ENCODE data around the gene ITGA6.

Gene ITGA6

DNA sequence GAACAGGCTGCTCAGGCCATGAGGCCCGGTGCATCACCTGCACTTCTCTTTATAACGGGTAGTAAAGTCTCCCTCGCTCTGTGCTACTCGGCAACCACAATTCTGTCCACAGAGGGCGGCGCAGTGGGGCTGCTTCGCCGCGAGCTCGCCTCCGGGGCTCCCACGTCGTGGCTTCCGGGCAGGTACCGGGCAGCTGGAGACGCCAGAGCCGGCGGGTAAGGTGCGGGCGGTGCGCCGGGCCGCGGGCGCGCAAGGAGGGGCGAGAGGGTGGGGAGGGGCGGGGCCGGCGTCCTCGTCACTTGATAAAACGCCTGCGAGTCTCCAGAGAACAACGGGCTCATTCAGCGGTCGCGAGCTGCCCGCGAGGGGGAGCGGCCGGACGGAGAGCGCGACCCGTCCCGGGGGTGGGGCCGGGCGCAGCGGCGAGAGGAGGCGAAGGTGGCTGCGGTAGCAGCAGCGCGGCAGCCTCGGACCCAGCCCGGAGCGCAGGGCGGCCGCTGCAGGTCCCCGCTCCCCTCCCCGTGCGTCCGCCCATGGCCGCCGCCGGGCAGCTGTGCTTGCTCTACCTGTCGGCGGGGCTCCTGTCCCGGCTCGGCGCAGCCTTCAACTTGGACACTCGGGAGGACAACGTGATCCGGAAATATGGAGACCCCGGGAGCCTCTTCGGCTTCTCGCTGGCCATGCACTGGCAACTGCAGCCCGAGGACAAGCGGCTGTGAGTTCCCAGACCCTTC lies at the start of gene ITGA6:
TSS of gene ITGA6 (plus strand) at position 331 of the 734 bp plus-strand sequence.
- FAIRE-seq, result no peak

DNA sequence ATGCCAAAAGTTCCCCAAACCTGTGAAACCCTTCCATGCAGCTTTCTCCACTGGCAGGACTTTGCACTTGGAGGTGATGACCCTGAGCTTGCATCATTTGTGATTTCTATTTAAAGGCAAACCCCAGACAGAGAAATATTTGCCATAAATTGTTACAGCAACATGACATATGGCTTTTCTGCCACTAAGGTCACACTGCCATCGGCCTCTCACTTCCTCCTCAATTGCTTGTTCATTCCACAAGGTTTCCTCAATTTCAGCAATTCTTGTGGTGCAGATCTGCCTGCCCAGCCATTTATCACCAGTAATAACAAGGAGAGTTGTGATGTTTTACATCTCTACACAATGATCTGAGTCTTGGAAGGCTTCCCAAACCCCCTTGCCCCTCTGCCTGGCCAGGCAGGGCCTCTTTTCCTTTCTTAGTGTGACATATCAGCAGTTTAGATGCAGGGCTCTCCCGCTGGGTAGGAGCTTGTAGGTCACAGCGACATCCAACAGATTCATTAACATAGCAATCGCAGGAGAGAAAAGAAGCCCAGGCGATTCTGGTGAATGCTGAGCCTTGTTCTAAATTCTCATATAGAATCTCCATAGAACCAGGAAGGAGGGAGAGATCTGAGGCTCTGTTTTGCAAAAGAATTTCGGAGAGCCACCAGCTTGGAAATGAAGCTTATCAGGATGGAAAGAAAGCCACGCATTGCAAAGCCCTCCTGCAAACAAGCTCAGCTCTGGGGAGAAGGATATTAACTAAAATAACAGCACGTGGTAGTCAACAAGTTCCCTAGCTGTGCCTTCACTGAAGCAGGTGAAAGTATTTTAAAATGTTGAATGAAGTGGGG lies 46.7 kb upstream of the ITGA6 start:
- no peak for FAIRE-seq

DNA sequence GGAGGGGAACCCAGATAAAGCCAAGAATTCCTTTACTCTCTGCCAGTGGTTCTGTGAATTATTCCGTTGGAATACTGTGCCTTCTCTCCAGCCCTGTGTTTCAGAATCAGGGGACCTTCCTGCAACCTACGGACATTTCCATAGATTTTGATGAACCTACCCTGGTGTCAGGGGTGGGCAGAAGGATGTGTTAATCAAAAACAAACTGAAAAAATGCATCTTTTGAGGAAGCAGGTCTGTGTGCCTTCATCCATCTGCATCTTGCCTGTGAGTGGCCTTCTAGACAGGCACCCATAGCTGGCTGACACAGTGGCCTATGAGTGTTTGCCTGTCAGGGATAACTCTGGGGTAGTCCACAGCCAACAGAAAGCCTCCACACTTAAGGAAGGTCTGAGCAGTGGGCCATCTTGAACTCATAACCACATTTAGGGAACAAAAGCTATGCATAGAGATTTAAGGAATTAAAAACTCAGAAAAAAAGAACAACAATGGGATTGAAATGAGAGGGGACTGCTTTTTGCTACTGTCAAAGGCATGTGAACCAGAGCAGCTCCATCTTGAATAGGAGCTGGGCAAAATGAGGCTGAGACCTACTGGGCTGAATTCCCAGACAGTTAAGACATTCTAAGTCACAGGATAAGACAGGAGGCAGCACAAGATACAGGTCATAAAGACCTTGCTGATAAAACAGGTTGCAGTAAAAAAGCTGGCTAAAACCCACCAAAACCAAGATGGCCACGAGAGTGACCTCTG lies 45.9 kb upstream of the ITGA6 start:
- FAIRE-seq, result no peak

GRCh38 chr2:172387361-172387760 lies 40.0 kb upstream of the ITGA6 start:
- FAIRE-seq, result no peak

DNA sequence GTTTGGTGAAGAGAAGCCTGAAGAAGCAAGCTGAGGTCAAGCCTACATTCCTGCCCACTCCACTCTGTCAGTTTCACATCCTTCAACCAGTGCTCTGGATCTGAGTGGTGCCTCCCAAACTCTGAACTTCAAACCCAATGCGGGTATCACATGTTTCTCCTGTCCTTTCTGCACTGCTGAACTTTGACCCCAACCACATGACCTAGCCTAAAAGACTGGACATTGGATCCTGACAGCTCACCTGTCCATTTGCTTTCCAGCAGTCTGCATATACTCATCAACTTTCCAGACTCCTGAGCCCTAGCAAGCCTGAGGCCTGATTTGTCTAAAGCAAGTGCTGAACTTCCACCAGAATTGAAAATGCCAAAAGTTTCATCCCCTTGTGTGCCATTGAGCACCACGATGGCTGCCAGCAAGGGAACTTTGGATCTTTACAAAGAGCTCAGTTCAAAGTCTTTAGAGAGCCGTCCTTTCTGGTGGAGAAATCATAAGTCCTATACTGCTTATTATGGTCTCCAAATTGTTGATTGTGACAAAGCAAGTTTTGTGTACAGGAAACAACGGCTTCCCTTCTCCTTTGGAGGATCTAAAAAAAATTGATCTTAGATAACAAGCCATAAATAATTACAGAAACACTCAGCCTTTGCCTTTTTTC lies 37.6 kb upstream of the ITGA6 start:
- no peak for FAIRE-seq

DNA sequence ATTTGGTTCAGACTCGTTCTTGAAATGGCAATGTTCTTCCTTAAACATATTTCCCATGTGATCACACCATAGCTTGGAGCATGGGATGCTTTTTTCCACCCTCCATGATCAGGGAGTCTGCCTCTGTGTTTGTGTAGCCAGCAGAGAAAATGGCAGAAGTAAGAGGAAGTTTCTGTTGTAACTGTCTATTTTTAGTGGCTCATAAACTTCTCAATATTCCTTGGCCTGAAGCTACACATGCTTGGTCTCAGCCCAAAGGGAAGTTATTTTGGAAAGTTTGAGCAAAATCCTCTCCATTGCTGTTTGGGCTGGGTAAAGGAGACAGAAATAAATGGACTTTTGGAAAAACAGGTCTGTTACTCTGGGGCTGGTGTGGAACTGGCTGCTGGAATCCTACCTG lies 33.4 kb upstream of the ITGA6 start:
- no peak for FAIRE-seq

DNA sequence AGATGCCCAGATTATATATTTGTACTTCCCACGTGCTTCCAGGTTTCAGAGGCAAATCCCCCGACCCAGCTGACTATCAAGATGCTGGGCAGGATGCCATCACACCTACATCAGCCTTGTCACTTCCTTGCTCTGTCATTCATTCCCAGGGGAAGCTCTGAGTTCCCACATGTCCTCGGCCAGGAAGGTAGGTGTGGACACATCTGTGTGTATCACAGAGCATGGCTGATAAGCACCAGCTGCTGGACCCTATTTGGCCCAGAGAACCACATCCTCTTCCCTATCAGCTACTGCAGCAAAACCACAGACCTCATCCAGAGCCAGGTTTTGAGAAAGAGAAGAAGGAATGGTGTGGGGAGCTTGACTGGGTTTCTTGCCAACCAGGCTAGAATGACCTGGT lies 31.9 kb upstream of the ITGA6 start:
- FAIRE-seq, result no peak

- FAIRE-seq, result no peak
Measured at GRCh38 chr2:172397148-172397834, 30.1 kb upstream of the ITGA6 start.

DNA sequence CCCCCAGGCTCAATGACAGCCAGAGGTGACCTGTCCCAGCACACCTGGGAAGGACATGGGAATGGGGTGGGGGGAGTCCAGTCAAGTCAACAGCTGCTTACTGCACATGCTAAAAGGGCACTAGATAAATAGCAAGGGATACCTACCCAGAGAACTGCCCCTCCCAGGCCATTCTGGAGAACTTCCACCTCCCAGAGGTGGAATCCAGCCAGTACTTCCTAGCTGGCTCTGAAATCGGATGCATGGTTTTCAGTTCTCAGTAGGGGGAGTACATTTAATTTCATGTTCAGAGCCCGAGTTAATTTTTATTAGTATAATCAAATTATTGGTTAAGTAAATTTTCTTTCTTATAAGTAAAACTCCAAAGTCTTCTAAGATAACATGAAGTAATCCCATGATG lies 28.9 kb upstream of the ITGA6 start:
- no peak for FAIRE-seq

GRCh38 chr2:172399765-172400164 lies 27.6 kb upstream of the ITGA6 start:
- FAIRE-seq, result no peak

DNA sequence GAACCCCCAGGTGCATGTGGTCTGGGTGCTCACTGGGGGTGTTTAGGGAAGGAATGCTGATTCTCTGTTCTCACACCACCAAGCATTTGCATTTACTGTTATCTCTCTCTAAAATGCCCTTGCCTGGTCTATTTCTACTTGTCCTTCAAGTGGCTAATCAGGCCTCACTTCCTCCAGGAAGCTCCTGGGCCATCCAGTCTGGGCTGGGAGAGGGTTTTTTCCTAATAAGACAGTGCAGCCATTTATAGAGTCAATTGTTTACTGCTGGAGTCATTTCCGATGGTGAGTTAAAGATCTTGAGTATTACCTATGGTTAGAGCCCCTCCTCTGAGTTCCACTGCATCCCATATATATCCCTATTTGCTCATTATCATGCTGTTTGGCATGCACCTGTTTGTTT lies 25.2 kb upstream of the ITGA6 start:
- no peak for FAIRE-seq

DNA sequence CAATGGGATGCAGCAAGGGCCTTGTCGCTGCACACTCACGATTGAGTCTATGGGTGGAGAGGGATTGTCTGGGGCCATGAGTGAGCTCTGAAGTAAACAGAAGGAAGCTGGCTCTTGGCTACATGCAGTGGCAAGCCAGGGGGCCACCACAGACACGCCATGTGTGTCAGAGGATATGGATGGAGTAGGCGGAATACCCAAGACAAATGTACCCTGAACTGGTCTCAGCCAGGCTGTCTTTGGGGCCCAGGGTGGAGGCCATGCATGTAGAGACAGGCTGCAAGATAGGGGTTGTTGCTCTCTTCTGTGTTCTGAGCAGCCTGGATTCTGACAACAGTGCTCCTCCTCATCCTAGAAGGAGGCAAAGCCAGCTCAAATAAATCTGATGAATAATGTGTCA lies 24.0 kb upstream of the ITGA6 start:
- no peak for FAIRE-seq

GRCh38 chr2:172403881-172404468 lies 23.4 kb upstream of the ITGA6 start:
- FAIRE-seq, result no peak

- FAIRE-seq, result no peak
Measured at GRCh38 chr2:172404824-172405223, 22.6 kb upstream of the ITGA6 start.

DNA sequence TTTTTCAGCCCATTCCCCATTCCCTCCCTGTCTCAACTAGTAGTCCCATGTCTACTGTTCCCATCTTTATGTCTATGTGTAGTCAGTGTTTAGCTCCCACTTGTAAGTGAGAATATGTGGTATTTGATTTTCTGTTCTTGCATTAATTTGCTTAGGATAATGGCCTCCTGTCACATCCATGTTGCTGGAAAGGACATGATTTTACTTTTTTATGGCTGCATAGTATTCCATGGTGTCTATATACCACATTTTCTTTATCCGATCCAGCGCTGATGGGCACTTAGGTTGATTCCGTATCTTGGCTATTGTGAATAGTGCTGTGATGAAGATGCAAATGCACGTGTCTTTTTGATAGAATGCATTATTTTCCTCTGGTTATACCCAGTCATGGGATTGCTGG lies 21.7 kb upstream of the ITGA6 start:
- no peak for FAIRE-seq

DNA sequence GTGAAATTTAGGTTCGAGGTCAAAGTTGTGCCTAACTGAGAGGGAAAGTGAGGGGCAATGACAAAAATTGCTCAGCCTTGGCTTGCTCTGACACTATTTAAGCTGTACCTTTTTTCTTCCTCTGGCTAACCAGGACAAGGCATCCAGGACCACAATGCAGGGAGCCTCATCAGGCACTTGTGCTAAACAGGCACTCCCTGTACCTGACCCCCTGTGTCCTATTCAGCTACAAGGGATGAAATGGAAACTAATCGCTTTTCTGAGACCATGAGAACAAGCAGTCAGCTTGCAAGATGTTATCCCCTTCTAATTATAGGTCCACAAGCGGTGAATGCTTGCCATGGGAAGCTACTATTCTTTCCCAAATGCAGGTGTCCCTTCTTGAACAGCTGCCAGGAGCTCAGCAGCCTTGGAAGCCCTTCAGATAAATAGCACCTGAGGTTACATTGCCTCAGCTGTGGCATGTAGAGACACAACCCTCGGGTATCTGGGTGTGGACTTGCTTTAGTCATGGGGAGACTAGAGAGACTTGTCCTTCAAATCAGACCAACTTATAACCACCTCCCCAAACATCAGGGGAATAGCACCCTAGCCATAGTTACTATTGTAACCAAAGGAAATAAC lies 19.1 kb upstream of the ITGA6 start:
- FAIRE-seq, result no peak

GRCh38 chr2:172409042-172409441 lies 18.3 kb upstream of the ITGA6 start:
- FAIRE-seq, result no peak

DNA sequence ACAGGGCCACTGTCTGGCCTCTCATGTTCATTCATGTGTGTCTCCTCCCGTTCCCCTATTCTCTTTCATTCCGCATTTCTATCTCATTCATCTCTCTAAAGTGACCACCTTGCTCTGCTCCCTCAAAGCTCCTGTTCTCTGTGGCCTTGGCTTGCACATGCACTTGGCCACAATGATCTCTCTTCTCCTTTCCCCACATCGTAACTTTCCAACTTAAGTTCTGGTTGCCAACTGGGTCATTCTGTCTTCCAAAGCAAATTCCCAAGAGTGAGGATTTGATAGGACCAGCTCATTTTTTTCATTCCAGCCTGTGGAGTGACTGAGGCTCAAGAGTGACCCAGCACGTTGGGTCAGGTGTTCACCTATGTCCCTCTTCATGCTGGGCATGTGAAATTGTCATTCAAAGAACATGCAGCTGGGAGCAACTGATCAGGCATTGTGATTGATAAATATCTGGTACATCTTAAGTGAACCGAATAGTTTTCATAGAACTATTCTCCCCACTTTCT lies 14.3 kb upstream of the ITGA6 start:
- no peak for FAIRE-seq

- no peak for FAIRE-seq
Measured at GRCh38 chr2:172415157-172415864, 12.1 kb upstream of the ITGA6 start.

GRCh38 chr2:172415865-172416183 lies 11.6 kb upstream of the ITGA6 start:
- FAIRE-seq, result no peak
